HEK293 (cell line): ENCODE data around the gene ANGEL1.

Experiments
- CTCF ChIA-PET: fragments of 350-600 bp; formaldehyde crosslinking; extraction: SDS; loops from one replicate; lab custom pipeline; 2021; ENCODE audit warnings: antibody characterized with exemption; lab: Yijun Ruan, JAX
- POLR2A ChIA-PET: fragments of 300-600 bp; formaldehyde crosslinking; extraction: SDS; loops from one replicate; lab custom pipeline; 2020; ENCODE audit warnings: antibody characterized with exemption, inconsistent platforms; lab: Yijun Ruan, JAX
- H3K27ac ChIP-seq: fragments of 200-500 bp; sonication (Bioruptor generic); 2 replicates; pipeline ENCODE4 v1.5.1; 2014; ENCODE audit warnings: low read depth, low read length, control low read depth, inconsistent platforms; ENCODE audit errors: extremely low read depth
- H3K36me3 ChIP-seq, 2 experiments: fragments of 200-500 bp in 1 of 2; sonication (Bioruptor generic) in 1 of 2; 1 replicate in 1 of 2; 2 replicates in 1 of 2; pipeline ENCODE4 v1.5.1; 2014 to 2017; ENCODE audit warnings: inconsistent platforms in 2 of 2, low read length in 2 of 2; ENCODE audit not compliant: control insufficient read depth in 2 of 2, insufficient read depth in 1 of 2
- H3K4me1 ChIP-seq: fragments of 200-500 bp; sonication (Bioruptor generic); 2 replicates; pipeline ENCODE4 v1.5.1; 2014; ENCODE audit warnings: mild to moderate bottlenecking, low read length, inconsistent platforms; ENCODE audit not compliant: control insufficient read depth, insufficient read depth
- H3K4me3 ChIP-seq: 2 replicates; pipeline ENCODE4 v1.5.1; 2011; ENCODE audit warnings: low read depth, mild to moderate bottlenecking, control low read depth, low read length, moderate library complexity
- H3K9me3 ChIP-seq: fragments of 200-500 bp; sonication (Bioruptor generic); 2 replicates; pipeline ENCODE4 v1.5.1; 2014; ENCODE audit warnings: low read depth, low read length, inconsistent platforms; ENCODE audit not compliant: control insufficient read depth, insufficient read depth
- CTCF ChIP-seq: fragments of 450-650 bp; formaldehyde crosslinking; IDR thresholded peaks from 2 replicates; pipeline ENCODE4 v1.5.1; 2016; ENCODE audit warnings: missing biosample characterization, missing genetic modification characterization
- GLI4 ChIP-seq: fragments of 450-650 bp; formaldehyde crosslinking; IDR thresholded peaks from 2 replicates; pipeline ENCODE4 v1.5.1; 2016; ENCODE audit warnings: missing biosample characterization, missing genetic modification characterization
- HOXA7 ChIP-seq: sonication (generic); formaldehyde crosslinking; IDR thresholded peaks from 2 replicates; pipeline ENCODE4 v1.8.1; 2022; ENCODE audit warnings: missing genetic modification reagents, borderline replicate concordance
- KLF1 ChIP-seq: fragments of 450-650 bp; formaldehyde crosslinking; IDR thresholded peaks from 2 replicates; pipeline ENCODE4 v1.5.1; 2016; ENCODE audit warnings: missing biosample characterization, missing genetic modification characterization
- KLF10 ChIP-seq: fragments of 450-650 bp; IDR thresholded peaks from 2 replicates; pipeline ENCODE4 v1.5.1; 2018; ENCODE audit warnings: missing biosample characterization, mild to moderate bottlenecking, missing genetic modification characterization
- PRDM1 ChIP-seq: fragments of 450-650 bp; formaldehyde crosslinking; IDR thresholded peaks from 2 replicates; pipeline ENCODE4; 2016; ENCODE audit warnings: missing biosample characterization, missing genetic modification characterization
- REPIN1 ChIP-seq: fragments of 450-650 bp; formaldehyde crosslinking; IDR thresholded peaks from 2 replicates; pipeline ENCODE4 v1.5.1; 2017; ENCODE audit warnings: missing biosample characterization, missing genetic modification characterization, low read depth
- SALL2 ChIP-seq: fragments of 450-650 bp; formaldehyde crosslinking; IDR thresholded peaks from 2 replicates; pipeline ENCODE4 v1.5.0; 2017; ENCODE audit warnings: missing biosample characterization, mild to moderate bottlenecking, missing genetic modification characterization, borderline replicate concordance
- ZNF274 ChIP-seq, 2 experiments: fragments of 200-500 bp in 1 of 2; fragments of 450-650 bp in 1 of 2; sonication (Bioruptor generic) in 1 of 2; formaldehyde crosslinking in 1 of 2; IDR thresholded peaks; 2 replicates each; pipeline versions ENCODE4 v1.5.1 to v1.6.1; 2014 to 2016; ENCODE audit warnings: borderline replicate concordance in 1 of 2, inconsistent platforms in 1 of 2, low read length in 1 of 2, missing biosample characterization in 1 of 2, missing genetic modification characterization in 1 of 2
- ZNF311 ChIP-seq: fragments of 450-650 bp; formaldehyde crosslinking; IDR thresholded peaks from 2 replicates; pipeline ENCODE4 v1.5.1; 2017; ENCODE audit warnings: missing biosample characterization, missing genetic modification characterization, borderline replicate concordance
- ZNF350 ChIP-seq: fragments of 450-650 bp; formaldehyde crosslinking; IDR thresholded peaks from 2 replicates; pipeline ENCODE4 v1.5.0; 2017; ENCODE audit warnings: missing biosample characterization, mild to moderate bottlenecking, missing genetic modification characterization
- ZNF354C ChIP-seq: fragments of 450-650 bp; formaldehyde crosslinking; IDR thresholded peaks from 2 replicates; pipeline ENCODE4 v1.5.1; 2016; ENCODE audit warnings: missing biosample characterization, missing genetic modification characterization, low read depth, borderline replicate concordance
- ZNF366 ChIP-seq: fragments of 450-650 bp; formaldehyde crosslinking; conservative IDR thresholded peaks from 2 replicates; pipeline ENCODE4 v1.5.1; 2016; ENCODE audit warnings: missing biosample characterization, missing genetic modification characterization
- ZNF548 ChIP-seq: fragments of 450-650 bp; formaldehyde crosslinking; IDR thresholded peaks from 2 replicates; pipeline ENCODE4 v1.5.1; 2016; ENCODE audit warnings: missing biosample characterization, missing genetic modification characterization
- ZNF549 ChIP-seq: fragments of 450-650 bp; IDR thresholded peaks from 2 replicates; pipeline ENCODE4 v1.5.1; 2018; ENCODE audit warnings: missing biosample characterization, missing genetic modification characterization, mild to moderate bottlenecking, inconsistent platforms, moderate library complexity
- ZNF658 ChIP-seq: fragments of 450-650 bp; formaldehyde crosslinking; IDR thresholded peaks from 2 replicates; pipeline ENCODE4; 2016; ENCODE audit warnings: missing biosample characterization, missing genetic modification characterization
- ZNF791 ChIP-seq: fragments of 450-650 bp; formaldehyde crosslinking; IDR thresholded peaks from 2 replicates; pipeline ENCODE4 v1.5.1; 2016; ENCODE audit warnings: missing biosample characterization, missing genetic modification characterization
- TF ChIP-seq, protein P1 (sequence below): fragments of 450-650 bp; formaldehyde crosslinking; IDR thresholded peaks from 2 replicates; pipeline ENCODE4 v1.5.1; 2016; ENCODE audit warnings: missing biosample characterization, missing genetic modification characterization, borderline replicate concordance
- TF ChIP-seq, protein P2 (sequence below): fragments of 450-650 bp; formaldehyde crosslinking; IDR thresholded peaks from 2 replicates; pipeline ENCODE4 v1.5.1; 2016; ENCODE audit warnings: missing biosample characterization, missing genetic modification characterization
- TF ChIP-seq, protein P3 (sequence below): fragments of 450-650 bp; formaldehyde crosslinking; IDR thresholded peaks from 2 replicates; pipeline ENCODE4 v1.5.1; 2016; ENCODE audit warnings: missing biosample characterization, missing genetic modification characterization

The ANGEL1 gene

DNA sequence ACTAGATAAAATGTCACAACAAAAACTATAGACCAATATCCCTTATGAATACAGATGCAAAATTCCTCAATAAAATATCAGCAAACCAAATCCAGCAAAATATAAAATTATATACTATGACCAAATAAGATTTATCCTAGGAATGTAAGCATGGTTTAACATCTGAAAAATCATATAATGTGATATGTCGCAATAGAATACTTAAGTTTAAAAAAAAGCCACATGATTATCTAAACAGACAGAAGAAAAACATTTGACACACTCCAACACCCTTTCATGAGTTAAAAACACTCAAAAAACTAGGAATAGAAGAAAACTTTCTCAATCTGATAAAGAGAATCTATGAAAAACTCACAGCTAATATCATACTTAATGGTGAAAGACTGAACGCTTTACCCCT lies 20.3 kb downstream of the ANGEL1 start (continued):
- no peak for TF ChIP-seq REPIN1 (tag by site-specific recombination)
- TF ChIP-seq KLF10 (tag by site-specific recombination) = no peak
- TF ChIP-seq, protein P1, sequence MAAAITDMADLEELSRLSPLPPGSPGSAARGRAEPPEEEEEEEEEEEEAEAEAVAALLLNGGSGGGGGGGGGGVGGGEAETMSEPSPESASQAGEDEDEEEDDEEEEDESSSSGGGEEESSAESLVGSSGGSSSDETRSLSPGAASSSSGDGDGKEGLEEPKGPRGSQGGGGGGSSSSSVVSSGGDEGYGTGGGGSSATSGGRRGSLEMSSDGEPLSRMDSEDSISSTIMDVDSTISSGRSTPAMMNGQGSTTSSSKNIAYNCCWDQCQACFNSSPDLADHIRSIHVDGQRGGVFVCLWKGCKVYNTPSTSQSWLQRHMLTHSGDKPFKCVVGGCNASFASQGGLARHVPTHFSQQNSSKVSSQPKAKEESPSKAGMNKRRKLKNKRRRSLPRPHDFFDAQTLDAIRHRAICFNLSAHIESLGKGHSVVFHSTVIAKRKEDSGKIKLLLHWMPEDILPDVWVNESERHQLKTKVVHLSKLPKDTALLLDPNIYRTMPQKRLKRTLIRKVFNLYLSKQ (tag by site-specific recombination) = no peak
- TF ChIP-seq SALL2 (tag by site-specific recombination) = no peak
- no peak for TF ChIP-seq ZNF354C (tag by site-specific recombination)
- no peak for TF ChIP-seq ZNF658 (tag by site-specific recombination)
- TF ChIP-seq, protein P2, sequence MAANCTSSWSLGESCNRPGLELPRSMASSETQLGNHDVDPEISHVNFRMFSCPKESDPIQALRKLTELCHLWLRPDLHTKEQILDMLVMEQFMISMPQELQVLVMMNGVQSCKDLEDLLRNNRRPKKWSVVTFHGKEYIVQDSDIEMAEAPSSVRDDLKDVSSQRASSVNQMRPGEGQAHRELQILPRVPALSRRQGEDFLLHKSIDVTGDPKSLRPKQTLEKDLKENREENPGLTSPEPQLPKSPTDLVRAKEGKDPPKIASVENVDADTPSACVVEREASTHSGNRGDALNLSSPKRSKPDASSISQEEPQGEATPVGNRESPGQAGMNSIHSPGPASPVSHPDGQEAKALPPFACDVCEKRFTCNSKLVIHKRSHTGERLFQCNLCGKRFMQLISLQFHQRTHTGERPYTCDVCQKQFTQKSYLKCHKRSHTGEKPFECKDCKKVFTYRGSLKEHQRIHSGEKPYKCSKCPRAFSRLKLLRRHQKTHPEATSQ = no peak
- no peak for TF ChIP-seq ZNF274 (IDR thresholded peaks at IDR 0.05; ENCODE audit: low read length)
- TF ChIP-seq ZNF274 (tag by site-specific recombination; IDR thresholded peaks at IDR 0.05; ENCODE audit: borderline replicate concordance) = no peak
- TF ChIP-seq CTCF (tag by site-specific recombination) = no peak
- TF ChIP-seq GLI4 = no peak
- TF ChIP-seq KLF1 (tag by site-specific recombination) = no peak

DNA sequence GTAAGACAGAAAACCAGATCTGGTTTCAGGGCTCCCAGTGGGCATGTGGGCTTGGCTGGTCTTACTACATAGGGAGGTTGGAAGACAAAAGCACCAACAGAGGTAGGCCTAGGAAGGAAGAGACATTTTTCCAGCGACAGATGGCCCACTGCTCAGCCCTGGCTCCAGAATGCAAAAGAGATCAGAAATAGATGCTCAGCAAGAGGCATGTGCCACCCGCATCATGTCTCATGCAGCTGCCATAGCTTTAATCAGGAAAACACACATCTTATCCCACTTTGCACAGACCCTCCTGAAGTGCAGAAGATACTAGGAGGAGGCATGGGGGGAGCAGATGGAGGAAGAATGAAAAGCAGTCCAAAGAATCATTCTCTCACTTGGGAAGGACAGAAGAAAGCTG lies 26.1 kb downstream of the ANGEL1 start:
- peaks cover 24 to 91% of the 10 kb centered on the region in 2 experiments for H3K36me3 ChIP-seq
- H3K4me3 ChIP-seq = no peak overlapping the region
- POLR2A ChIA-PET = no interaction called here
- TF ChIP-seq ZNF311 (no peak), ZNF549 (tag by site-specific recombination) (no peak), ZNF366 (tag by site-specific recombination) (no peak), HOXA7 (CRISPR knock-in tag) (no peak), ZNF350 (no peak), ZNF791 (tag by site-specific recombination) (no peak), ZNF548 (no peak), PRDM1 (no peak)
- TF ChIP-seq, protein P3, sequence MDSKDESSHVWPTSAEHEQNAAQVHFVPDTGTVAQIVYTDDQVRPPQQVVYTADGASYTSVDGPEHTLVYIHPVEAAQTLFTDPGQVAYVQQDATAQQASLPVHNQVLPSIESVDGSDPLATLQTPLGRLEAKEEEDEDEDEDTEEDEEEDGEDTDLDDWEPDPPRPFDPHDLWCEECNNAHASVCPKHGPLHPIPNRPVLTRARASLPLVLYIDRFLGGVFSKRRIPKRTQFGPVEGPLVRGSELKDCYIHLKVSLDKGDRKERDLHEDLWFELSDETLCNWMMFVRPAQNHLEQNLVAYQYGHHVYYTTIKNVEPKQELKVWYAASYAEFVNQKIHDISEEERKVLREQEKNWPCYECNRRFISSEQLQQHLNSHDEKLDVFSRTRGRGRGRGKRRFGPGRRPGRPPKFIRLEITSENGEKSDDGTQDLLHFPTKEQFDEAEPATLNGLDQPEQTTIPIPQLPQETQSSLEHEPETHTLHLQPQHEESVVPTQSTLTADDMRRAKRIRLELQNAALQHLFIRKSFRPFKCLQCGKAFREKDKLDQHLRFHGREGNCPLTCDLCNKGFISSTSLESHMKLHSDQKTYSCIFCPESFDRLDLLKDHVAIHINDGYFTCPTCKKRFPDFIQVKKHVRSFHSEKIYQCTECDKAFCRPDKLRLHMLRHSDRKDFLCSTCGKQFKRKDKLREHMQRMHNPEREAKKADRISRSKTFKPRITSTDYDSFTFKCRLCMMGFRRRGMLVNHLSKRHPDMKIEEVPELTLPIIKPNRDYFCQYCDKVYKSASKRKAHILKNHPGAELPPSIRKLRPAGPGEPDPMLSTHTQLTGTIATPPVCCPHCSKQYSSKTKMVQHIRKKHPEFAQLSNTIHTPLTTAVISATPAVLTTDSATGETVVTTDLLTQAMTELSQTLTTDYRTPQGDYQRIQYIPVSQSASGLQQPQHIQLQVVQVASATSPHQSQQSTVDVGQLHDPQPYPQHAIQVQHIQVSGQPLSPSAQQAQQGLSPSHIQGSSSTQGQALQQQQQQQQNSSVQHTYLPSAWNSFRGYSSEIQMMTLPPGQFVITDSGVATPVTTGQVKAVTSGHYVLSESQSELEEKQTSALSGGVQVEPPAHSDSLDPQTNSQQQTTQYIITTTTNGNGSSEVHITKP = no peak
- H3K4me1 ChIP-seq = no peaks in the 10 kb centered on the region
- CTCF ChIA-PET = interaction anchor here (4.6 kb wide), 1 partner anchor 76 kb away, joined by 77 read pairs; no protein-coding TSS in a partner anchor
- H3K9me3 ChIP-seq = no peaks in the 10 kb centered on the region
- no peak overlapping the region for H3K27ac ChIP-seq
